Stimulated activated CD4-positive, alpha-beta T cell treated with anti-CD3 and anti-CD28 coated beads, TNF-alpha, amount 100 ng/mL, for 24 hours (primary cell): ENCODE results near the gene ADGRL3.
"Not testable (repeated sequence)": the region's sequence is repeated elsewhere in the genome, so short reads cannot be mapped to it uniquely, and the experiment has no call there.

Experiments used
- DNase-seq, 3 experiments: peaks; one replicate each; pipeline ENCODE4 v3.0.0-alpha.2; 2020; ENCODE audit warnings: low read depth in 3 of 3

Gene ADGRL3

GRCh38 chr4:61350932-61351331, 150.8 kb downstream of the ADGRL3 start:
- no peak for DNase-seq

GRCh38 chr4:61356696-61357095, 156.6 kb downstream of the ADGRL3 start:
- no peak for DNase-seq

GRCh38 chr4:61359301-61359700, 159.2 kb downstream of the ADGRL3 start:
- DNase-seq = no peak

- not testable (repeated sequence) for DNase-seq
Measured at GRCh38 chr4:61372817-61373216, 172.7 kb downstream of the ADGRL3 start.

- no peak for DNase-seq
Measured at GRCh38 chr4:61373901-61374440, 173.8 kb downstream of the ADGRL3 start.

- DNase-seq = no peak
Measured at GRCh38 chr4:61374447-61374891, 174.3 kb downstream of the ADGRL3 start.

- DNase-seq = no peak
Measured at GRCh38 chr4:61375301-61375700, 175.2 kb downstream of the ADGRL3 start.

GRCh38 chr4:61376301-61376700, 176.2 kb downstream of the ADGRL3 start:
- no peak for DNase-seq

- DNase-seq = no peak
Measured at GRCh38 chr4:61379406-61379805, 179.3 kb downstream of the ADGRL3 start.

GRCh38 chr4:61380865-61381264, 180.7 kb downstream of the ADGRL3 start:
- no peak for DNase-seq

- no peak for DNase-seq
Measured at GRCh38 chr4:61385256-61385655, 185.1 kb downstream of the ADGRL3 start.

GRCh38 chr4:61387372-61387771, 187.2 kb downstream of the ADGRL3 start:
- DNase-seq = not testable (repeated sequence)

- DNase-seq = no peak
Measured at GRCh38 chr4:61389640-61390039, 189.5 kb downstream of the ADGRL3 start.

- no peak for DNase-seq
Measured at GRCh38 chr4:61395754-61396153, 195.6 kb downstream of the ADGRL3 start.

- DNase-seq = no peak
Measured at GRCh38 chr4:61397174-61397573, 197.0 kb downstream of the ADGRL3 start.

- no peak for DNase-seq
Measured at GRCh38 chr4:61400439-61401038, 200.4 kb downstream of the ADGRL3 start.

GRCh38 chr4:61401771-61402170, 201.6 kb downstream of the ADGRL3 start:
- no peak for DNase-seq

- DNase-seq = no peak
Measured at GRCh38 chr4:61405307-61405706, 205.2 kb downstream of the ADGRL3 start.

GRCh38 chr4:61406677-61407076, 206.6 kb downstream of the ADGRL3 start:
- no peak for DNase-seq

GRCh38 chr4:61407642-61408618, 207.8 kb downstream of the ADGRL3 start:
- DNase-seq = no peak

- no peak for DNase-seq
Measured at GRCh38 chr4:61408861-61409260, 208.7 kb downstream of the ADGRL3 start.

- no peak for DNase-seq
Measured at GRCh38 chr4:61411241-61411640, 211.1 kb downstream of the ADGRL3 start.

- no peak for DNase-seq
Measured at GRCh38 chr4:61425315-61425714, 225.2 kb downstream of the ADGRL3 start.
